Frontal cortex (tissue), 4 donors: ENCODE measurements around the gene PRAMEF11. TPM values are rescaled to one million over a fixed set of nuclear protein-coding genes. Genes with fewer than 3 reads are reported as not detected.

Experiments used
- DNase-seq, 2 donors: peaks; one replicate each; pipeline ENCODE4 v3.0.0; 2012; ENCODE audit warnings: low spot score in 2 of 2
- FAIRE-seq: peaks from 2 replicates; lab custom pipeline; 2012; peaks lifted over from hg19 to GRCh38; lab: Jason Lieb, UNC
- total RNA-seq: library from RNA; depleted of rRNA; stranded (reverse); fragments of >200 nt; gene quantifications from one replicate; pipeline ENCODE4 v1.2.3, GENCODE V29; 2014
- donor health status: control.
- donor health status: control.
- donor health status: control.

The PRAMEF11 gene
- total RNA-seq, 1 donor from 2014 or later: not detected

GRCh38 chr1:12775443-12775842 lies 55.8 kb downstream of the PRAMEF11 start:
- FAIRE-seq: no peak
- no peak for DNase-seq

DNA sequence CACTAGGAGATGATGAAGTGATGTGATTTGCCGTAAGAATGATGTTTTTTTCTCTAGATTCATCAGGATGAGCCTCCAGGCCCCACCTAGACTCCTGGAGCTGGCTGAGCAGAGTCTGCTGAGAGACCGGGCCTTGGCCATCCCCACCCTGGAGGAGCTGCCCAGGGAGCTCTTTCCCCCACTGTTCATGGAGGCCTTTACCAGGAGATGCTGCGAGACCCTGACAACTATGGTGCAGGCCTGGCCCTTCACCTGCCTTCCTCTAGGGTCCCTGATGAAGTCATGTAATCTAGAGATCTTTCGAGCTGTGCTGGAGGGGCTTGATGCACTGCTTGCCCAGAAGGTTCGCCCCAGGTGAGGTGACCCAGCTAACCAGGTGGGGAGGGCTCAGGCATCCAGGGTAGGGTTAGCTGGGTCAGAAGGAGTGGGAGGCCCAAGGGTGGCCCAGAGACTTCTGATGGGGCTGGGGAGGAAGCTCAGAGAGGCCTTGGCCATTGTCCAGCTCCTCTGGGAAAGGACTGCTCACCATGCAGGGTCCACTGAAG lies 56.3 kb downstream of the PRAMEF11 start:
- FAIRE-seq (no peak), DNase-seq (no peak)

Other genes with a start within 250 kb of the PRAMEF11 start
- gene DHRS3, start 213.2 kb downstream of the PRAMEF11 start, total RNA-seq: 13.0 TPM
- gene AADACL4, start 187.3 kb downstream of the PRAMEF11 start, total RNA-seq: not detected
- gene AADACL3, start 115.3 kb downstream of the PRAMEF11 start, total RNA-seq: not detected
- under 0.01 TPM for gene CFAP107, start 85.2 kb downstream of the PRAMEF11 start, total RNA-seq
- gene PRAMEF12, start 57.7 kb downstream of the PRAMEF11 start, total RNA-seq: not detected
- not detected for gene PRAMEF1, start 40.0 kb downstream of the PRAMEF11 start, total RNA-seq
- gene HNRNPCL1, start 17.3 kb upstream of the PRAMEF11 start, total RNA-seq: not detected
- gene PRAMEF2, start 25.7 kb upstream of the PRAMEF11 start, total RNA-seq: not detected
- gene PRAMEF4, start 54.8 kb upstream of the PRAMEF11 start, total RNA-seq: not detected
- gene PRAMEF10, start 66.9 kb upstream of the PRAMEF11 start, total RNA-seq: not detected
- not detected for gene PRAMEF7, start 85.2 kb upstream of the PRAMEF11 start, total RNA-seq
- not detected for gene PRAMEF6, start 116.2 kb upstream of the PRAMEF11 start, total RNA-seq
- not detected for gene PRAMEF27, start 225.2 kb upstream of the PRAMEF11 start, total RNA-seq
- gene HNRNPCL3, start 229.4 kb upstream of the PRAMEF11 start, total RNA-seq: not detected
- not detected for gene PRAMEF25, start 239.4 kb upstream of the PRAMEF11 start, total RNA-seq